Fibroblast of gingiva (primary cell): ENCODE results near the gene UBTD1.
"Not testable (repeated sequence)": the region's sequence is repeated elsewhere in the genome, so short reads cannot be mapped to it uniquely, and the experiment has no call there.

Source experiments
- DNase-seq: peaks from one replicate; pipeline ENCODE4 v3.0.0-alpha.2; 2011; ENCODE audit warnings: low read depth

The UBTD1 gene

DNA sequence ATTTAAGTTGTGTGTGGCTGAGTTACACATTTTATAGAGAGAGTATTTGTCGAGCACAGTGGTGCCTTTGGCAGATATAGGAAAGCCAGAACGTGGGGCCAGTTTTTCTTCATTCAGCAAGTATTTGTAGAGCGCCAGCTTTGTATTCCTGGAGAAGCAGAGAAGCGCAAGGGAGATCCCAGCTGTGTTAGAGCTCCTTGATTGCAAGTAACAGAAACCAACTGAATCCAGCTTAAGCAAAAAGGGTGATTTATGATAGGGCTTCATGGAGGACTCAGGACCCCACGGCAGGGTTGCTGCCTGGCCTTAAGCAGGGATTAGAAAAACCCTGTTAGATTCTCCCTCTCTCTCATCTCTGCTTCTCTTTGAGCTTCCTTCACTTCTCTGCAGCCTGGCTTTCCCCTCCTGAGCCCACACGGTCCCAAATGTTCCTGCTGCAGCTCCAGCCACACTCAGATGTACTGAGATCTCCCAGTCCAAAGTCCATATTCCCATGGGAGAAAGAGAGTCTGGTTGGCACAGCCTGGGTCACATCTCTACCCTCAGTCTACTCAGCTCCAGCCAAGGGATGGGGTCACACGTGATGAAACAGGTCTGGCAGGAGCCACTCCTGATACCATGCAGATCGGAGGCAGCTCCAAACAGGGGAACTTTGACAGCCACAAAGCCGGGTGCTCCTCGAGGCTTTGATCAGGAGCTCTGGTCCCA lies 16.7 kb downstream of the UBTD1 start:
- DNase-seq = no peak

DNA sequence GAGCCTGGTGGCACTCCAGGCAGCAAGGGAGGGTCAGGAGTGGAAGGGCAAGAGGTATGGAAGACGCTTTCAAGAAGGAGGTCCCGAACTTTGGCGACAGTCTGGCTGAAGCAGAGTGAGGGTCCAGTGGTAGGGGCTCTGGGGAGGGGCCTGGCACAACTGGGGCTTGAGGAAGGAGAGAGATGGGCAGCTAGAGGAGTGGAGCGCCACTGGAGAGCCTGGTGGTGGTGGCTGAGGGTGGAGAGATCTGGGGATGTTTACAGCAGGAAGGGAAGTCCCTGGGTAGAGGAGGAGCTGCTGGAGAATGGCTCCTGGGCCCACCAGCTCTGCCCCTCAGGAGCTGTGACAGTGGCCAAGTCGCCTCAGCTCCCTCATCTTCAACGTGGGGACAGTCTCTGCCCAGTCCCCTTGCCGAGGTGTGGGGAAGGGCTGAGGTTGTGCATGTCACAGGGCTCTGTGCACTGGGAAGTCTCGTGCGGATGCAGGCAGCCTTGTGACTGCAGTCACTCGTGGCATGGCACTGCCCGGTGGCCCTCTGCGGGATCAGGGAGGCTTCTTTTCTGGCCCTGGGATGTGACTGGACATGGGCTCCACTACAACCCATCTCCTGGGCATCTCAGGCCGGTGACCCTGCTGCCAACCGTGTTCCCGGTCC lies 18.5 kb downstream of the UBTD1 start:
- DNase-seq = no peak

DNA sequence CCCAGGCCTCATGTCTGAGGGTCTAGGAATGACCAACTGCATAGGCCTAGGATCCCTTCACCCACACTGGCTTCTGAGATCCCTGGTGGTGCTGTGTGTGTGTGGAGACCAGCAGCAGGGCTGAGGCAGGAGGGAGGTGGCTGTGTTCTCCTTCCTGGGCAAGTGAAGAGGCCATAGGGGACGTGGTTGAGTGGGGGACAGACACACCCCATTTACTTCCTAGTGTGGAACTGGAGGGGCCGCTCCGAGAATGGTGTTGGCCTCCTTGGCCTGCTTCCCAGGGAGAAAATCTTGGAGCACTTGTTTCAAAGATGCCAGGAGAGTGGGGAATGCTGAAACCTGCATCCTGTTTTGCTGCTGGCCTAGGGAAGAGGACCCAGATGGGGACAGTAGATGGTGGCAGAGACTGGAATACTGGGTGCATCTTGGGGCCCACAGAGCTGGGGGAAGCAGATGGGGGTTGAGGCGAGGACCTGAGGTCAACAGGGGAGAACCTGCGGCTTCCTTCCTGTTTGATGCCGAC lies 19.1 kb downstream of the UBTD1 start:
- no peak for DNase-seq

DNA sequence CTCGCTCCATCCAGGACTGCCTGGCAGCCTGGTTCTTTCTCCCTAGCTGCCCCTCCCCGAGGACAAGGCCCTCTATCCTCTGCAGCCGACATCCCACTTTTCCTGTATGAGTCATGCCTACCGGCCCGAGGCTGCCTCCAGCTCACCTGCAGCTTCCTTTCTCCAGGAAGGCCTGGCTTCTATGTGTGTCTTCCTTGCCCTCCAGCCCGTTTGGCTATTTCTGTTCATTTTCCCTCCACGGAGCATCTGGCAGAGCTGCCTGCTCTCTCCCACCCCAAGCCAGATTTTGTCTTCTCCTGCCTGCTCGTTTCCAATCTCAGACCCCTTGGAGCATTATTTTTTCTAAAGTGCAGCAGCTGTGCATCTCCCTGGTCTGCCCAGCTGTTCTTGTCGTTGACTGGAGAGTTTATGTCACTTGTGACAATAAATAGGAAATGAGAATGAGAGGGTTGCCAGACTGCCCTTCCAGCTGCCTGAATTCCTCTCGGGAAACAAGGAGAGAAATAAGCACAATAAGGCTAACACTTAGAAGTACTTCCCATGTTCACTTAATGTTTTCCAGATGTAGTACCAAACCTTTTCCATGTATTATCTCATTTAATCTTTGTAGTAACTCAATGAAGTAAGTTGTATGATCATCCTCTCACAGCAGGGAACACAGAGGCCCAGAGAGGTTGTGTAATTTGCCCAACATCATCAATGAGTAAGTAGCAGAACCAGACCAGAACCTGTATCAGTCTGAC lies 19.7 kb downstream of the UBTD1 start:
- DNase-seq = peak; percentile 22

DNA sequence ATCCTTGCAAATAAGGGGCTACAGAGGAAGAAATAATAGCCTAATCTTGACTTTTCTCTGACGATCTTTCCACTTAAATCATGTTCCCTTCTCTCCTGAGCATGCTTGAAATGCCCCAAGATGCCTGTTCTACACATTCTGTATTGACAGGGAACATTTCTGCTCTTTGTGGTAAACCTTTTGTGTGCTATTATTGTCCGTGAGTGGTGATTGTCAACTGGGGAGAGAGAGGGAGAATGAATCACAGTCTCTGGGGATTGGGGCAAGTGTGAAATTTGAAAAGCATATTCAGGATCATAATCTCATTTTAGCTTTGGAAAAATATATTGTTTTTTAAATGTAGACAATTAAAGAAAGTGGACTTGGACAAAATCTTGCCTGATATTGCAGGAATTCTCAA lies 20.6 kb downstream of the UBTD1 start:
- DNase-seq = no peak

DNA sequence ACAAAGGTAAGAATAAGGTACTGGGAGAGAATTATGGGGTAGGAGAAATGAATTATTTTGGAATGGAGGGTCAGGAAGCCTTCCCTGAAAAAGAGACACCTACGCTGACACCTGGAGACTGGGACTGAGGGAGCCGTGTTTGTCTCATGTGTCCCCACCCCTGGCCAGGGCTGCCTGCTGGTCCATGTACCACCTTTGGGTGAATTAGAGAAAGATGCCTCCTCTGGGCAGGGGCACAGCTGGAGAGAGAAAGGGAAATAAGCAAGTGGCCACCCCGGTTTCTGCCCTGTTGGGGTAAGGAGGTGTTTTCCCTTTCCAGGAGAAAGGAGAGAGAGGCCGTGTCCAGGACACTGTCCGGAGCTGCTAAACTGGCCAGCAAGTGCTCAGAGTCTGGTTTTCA lies 21.8 kb downstream of the UBTD1 start:
- no peak for DNase-seq

DNA sequence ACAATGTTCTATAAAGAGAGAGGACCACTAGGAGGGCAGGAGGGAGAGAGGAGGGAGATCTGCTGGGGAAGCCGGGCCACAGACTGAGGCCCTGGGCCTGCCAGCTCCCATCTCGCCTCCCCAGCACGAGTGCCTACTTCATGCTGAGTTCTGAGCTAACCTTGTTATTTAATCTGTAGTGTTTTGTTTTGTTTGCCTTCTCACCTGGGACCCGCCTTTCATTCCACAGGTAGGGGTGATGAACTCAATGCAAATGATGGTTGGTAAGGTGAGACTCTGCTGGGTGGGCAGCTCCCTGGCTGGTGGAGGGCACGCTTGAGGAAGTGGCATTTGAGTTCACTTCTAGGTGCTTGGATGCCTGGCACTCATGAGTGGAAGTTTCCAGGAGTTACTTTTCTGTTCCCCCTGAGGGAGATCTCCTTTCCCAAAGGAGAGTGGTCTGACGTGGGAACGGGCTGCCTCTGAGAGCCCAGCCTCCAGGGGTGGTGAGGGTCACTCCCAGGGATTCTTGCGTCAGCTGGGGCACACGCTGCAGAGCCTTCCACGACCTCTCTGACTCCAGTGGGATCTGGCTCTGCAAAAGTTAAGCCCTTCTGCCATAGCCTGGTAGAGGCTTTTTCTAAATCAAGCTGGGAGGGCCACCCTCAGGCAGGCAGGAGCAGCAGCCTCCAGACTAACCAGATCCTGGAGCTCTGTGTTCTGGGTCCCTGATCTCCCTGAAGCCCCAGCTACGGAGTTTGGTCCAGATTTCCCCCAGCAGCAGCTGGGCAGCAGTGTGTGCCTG lies 22.4 kb downstream of the UBTD1 start:
- no peak for DNase-seq

DNA sequence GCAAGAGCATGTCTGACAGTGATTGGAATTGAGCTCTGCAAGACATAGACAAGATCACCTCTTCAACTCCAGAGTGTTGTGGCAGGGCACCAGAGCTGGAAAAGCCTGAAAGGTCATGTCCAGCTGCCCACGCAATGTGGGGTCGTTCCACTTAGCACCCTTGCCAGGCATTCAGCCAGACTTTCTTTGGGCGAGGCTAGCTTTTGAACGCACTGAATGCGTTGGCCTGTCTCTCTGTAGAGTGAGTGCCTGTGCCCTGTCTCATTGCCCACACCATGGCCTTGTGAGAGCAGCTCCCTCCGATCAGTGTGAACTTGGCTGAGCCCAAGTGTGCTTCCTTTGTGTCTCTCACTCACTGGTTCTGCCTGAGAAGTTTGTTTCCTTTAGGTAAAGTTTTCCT lies 23.3 kb downstream of the UBTD1 start:
- DNase-seq = no peak

DNA sequence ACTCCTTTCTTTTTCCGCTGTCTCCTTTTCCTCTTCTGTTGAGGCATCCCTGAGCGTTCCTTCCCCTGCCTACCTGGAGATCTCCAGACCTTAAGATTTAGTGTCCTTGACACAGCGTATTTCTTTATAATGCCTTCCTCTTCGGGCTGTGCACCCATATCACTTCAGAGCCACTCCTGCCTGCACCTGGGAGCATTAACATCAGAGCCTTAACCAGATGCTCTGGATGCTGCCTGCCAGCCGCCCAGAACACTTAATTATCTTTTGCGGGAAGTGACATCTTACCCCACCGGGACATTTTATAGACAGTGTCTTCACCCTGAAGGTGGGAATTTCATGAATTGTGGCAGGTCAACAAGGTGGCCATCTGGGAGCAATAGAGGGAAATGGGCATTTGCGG lies 24.2 kb downstream of the UBTD1 start:
- DNase-seq = no peak

DNA sequence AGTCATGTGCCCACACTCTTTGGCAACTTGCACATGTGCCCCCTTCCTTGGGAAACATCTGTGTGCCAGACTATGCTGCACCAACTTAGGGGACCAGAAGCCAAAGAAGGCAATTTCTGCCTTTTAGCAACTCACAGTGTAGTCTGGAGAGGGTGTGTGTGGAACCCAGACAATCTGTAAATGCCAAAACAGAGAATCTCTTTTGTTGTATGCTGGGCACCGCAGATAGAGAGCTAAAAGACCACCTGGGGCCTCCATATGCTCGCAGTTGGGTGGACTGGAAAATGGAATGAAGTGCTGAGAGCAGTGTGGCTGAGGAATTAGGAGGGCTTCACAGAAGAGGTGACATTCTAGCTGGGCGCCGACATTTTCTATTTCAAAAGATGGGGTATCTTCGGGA lies 26.4 kb downstream of the UBTD1 start:
- no peak for DNase-seq

DNA sequence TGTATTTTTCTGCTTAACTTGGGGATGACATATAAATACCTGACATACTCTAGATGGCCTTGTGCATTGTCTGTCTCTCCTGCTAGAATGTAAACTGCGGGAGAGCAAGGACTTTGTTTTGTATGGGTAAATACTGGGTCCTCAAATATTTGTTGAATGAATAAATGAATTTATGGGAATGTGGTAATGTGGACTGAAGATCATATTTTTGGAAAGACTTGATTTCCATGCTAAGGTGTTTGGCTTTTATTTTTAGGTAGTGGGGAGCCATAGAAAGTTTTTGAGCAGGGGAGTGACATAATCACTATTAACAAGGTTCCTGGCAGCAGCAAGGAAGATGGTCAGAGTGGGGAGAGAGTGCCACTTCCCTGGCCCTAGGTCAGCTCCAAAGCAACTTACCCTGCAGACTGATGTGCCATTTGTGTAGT lies 27.0 kb downstream of the UBTD1 start:
- no peak for DNase-seq

DNA sequence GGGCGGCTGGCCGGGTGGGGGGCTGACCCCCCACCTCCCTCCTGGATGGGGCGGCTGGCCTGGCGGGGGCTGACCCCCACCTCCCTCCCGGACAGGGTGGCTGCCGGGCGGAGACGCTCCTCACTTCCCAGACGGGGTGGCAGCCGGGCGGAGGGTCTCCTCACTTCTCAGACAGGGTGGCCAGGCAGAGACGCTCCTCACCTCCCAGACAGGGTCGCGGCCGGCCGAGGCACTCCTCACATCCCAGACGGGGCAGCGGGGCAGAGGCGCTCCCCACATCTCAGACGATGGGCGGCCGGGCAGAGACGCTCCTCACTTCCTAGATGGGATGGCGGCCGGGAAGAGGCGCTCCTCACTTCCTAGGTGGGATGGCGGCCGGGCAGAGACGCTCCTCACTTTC lies 30.2 kb downstream of the UBTD1 start:
- DNase-seq = not testable (repeated sequence)

DNA sequence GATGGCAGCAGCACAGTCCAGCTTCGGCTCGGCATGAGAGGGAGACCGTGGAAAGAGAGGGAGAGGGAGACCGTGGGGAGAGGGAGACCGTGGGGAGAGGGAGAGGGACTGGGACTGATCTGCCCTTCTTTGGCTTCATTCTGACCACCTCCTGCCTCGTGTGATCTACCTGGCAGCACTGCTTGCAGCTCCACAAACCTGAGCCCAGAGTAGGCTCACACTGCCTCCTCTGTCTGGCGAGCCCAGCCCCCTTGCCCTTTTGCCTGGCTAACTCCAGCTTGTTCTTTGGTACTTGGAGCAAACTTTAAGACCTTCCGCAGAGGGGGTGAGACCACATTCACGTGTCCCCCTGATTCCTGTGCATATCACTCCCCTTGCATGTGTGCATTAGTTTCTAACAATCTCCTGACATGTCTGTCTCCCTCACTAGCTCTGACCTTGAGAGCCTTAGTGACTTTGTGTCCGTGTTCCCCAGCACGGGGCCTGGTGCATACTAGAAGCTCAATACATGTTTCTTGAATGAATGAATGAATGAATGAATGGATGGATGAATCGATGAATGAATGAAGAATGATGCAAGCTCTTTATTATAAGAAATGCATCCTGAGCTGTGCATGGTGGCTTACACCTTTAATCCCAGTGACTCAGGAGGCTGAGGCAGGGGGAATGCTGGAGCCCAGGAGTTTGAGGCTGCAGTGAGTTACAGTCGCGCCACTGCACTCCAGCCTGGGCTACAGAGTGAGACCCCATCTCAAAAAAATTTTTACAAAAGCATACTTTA lies 31.2 kb downstream of the UBTD1 start:
- no peak for DNase-seq

DNA sequence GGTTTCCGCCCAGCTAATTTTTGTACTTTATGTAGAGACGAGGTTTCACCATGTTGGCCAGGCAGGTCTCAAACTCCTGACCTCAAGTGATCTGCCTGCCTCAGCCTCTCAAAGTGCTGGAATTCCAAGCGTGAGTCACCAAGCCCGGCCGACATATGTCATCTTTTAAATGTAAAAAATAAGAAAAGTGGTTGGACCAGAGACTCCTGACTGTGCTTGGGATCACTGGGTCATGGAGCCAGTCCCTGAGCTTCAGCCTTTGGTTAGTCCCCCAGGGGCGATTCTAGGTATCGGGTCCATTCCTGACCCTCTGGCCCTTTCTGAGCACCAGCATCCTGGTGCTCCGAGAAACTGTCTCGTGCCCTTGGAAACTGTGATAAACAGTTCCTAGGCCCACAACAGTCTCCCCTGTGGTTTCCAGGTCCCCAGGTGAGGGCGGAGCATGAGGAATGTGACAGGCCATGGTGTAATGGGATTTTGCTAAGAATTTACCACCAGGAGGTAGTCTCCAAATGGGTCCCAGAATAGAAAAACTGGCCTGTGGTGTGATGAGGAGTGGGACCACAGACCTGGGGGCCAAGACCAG lies 32.8 kb downstream of the UBTD1 start:
- DNase-seq = no peak

DNA sequence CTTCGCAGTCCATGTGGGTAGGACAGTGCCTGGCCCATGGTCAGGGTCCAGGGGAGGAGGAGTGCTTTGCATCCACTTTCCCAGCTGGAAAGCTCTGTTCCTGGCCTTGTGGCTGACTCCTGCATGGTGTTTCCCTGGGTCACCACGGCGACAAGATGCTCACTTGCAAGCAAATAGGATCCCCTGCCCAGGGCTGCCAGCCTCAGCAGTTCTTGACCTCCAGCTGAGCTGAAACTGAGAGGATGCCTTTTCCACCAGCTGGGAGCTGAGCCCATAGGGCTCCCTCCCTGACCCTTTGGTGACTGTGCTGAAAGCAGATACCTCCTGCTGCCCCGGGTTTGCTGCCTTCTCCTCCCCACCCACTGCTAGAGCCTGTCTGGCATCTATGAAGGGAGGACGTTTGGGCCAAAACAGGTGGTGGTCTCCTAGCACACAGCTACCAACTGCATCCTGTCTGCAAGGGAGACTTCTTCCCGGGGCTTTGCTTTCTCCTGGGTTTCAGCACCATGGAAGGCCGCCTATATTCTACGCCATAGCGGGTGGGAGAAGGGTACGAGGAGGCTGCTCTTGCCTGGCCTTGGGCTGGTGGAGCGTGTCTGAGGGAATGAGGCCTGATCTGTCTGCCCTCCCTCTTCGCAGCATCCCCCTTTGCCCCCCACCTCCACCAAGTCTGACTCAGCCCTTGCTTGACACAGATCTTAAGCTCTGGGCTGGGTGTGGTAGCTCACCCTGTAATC lies 34.4 kb downstream of the UBTD1 start:
- peak; percentile 94 for DNase-seq

DNA sequence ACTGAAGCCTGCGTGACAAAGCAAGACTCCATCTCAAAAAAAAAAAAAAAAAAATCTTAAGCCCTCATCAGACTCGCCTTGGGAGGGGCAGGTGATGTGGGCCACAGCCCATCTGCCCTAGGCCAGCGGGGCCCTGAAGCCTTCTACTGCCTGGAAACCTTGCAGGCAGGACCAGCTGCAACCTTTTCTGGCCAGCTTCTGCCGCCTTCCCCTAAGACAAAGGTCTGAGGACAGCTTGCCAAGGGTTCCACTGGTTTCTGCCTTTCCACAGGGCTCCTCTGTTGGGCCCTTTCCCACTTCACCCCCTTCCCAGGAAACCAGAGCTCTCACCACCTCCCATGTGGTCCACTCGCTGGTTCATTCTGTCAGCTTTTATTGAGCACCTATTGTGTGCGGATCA lies 35.2 kb downstream of the UBTD1 start:
- DNase-seq = no peak

DNA sequence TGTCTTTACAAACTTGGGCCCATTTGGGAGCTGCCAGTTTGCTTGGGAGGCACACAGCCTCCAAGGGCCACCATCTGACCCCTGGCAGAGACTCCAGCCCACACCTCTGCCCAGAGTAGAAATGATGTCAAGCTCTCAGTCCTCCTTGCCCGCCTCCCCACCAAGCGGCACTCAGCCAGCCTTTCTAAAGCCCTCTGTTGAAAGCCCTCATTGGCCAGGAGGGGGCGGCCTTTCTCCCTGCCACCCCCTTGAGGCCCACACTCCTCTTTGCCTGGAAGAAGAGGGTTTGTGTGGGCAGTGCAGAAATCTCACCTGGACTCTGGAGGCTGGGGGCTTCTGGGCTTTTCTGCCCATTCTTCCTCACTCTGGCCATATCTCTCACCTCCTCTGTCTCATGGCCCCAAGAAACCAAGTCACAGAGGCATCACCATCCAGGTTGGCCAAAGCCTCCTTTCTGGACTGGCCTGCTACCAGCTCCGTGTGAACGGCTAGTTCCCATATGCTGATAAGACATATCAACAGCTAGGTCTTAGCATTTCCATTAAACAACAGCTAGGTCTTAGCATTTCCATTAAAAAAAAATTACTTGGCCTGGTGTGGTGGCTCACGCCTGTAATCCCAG lies 36.1 kb downstream of the UBTD1 start:
- no peak for DNase-seq

DNA sequence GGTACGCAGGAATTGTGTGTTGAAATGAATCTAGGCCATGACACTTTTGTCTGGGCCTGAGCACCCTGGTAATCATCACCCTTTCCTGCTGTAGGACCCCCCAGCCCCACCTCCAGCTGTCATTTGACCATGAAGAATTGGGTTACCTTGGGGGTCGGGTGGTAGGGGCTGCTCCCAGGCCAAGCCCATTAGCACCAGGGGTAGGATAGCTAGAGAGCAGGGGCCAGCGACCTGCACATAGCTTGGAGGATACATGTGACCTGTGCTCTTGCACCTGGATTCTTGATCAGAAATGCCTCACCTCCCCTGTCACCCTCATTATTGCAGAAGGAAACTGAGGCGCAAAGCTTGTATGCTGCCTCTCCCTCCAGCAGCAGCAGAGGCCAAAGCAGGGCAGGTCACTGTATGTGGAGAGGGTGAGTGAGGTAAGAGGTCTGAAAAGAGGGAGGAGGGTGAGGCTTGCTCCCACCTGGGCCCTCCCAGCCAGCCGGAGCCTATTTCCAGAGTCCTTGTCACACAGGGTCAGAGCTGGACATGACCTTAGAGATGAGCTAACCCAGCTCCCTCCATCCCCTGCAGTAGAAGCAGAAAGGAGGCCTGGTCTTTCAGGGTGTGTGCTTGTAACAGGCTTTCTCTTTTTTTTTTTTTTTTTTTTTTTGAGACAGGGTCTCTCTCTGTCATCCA lies 38.6 kb downstream of the UBTD1 start:
- DNase-seq = no peak

DNA sequence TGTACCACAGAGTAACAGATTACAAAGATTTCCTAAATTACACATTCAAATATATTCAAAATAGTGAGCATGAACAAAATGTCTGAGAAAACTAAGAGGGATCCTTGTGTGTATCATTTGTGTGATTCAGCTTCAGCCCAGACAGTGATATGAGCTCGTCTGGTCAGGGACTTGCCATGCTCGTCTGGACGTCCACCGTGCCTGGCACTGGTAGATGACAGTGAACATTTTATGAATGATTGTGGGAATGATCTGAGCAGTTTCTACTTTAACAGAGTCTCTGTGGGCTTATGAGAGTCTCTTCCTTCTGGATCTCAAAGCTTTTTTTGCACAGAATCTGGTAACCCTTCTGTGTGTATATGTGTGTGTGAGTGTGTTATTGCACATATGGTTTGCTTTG lies 39.7 kb downstream of the UBTD1 start:
- no peak for DNase-seq
